Prostate gland (tissue), 2 donors: ENCODE results near the gene EMILIN1. TPM values are rescaled to one million over a fixed set of nuclear protein-coding genes. Genes with fewer than 3 reads are reported as not detected.

Source experiments
- DNase-seq: peaks from one replicate; pipeline ENCODE4 v3.0.0-alpha.2; 2019; ENCODE audit warnings: low spot score
- H3K27ac ChIP-seq, 2 donors: fragments of 200-600 bp; sonication (generic); 2 replicates each; pipeline ENCODE4 v1.5.1; 2017 to 2019
- H3K27me3 ChIP-seq: fragments of 200-600 bp; sonication (generic); replicated peaks from 2 replicates; pipeline ENCODE4 v1.5.1; 2019; ENCODE audit not compliant: insufficient read depth
- H3K36me3 ChIP-seq, 2 donors: fragments of 200-600 bp; sonication (generic); 1 replicate in 1 of 2; 2 replicates in 1 of 2; pipeline versions ENCODE4 v1.5.1 to v1.8.1; 2017 to 2019
- H3K4me1 ChIP-seq: fragments of 200-600 bp; sonication (generic); replicated peaks from 2 replicates; pipeline ENCODE4 v1.5.1; 2019
- H3K4me3 ChIP-seq, 2 donors: fragments of 200-600 bp; sonication (generic); 2 replicates each; pipeline ENCODE4 v1.5.1; 2017 to 2019
- H3K9me3 ChIP-seq: fragments of 200-600 bp; sonication (generic); 2 replicates; pipeline ENCODE4 v1.5.1; 2017
- POLR2A ChIP-seq: fragments of 450-650 bp; IDR thresholded peaks from one replicate; pipeline ENCODE4 v1.6.1; 2016; ENCODE audit warnings: antibody characterized with exemption, mild to moderate bottlenecking
- POLR2AphosphoS5 ChIP-seq: sonication (generic); formaldehyde crosslinking; IDR thresholded peaks from one replicate; pipeline ENCODE4 v1.6.1; 2017; ENCODE audit warnings: antibody characterized with exemption
- WGBS: methylation state at CpG from one replicate; pipeline ENCODE4 v1.1.5; 2018; 5-methylcytosine and 5-hydroxymethylcytosine counted together
- intact Hi-C: fragments of 100-400 bp; cut with DNase I; formaldehyde crosslinking; loops from one replicate; pipeline ENCODE4 v1.14.2; 2022
- total RNA-seq, 2 donors: library from RNA; depleted of rRNA; stranded (reverse); fragments of >200 nt; gene quantifications; one replicate each; pipeline ENCODE4 v1.1.0, GENCODE V29; 2016
- TF ChIP-seq, protein P1 (sequence below), 4 experiments: fragments of 200-600 bp in 2 of 4; fragments of 450-650 bp in 2 of 4; sonication (generic) in 2 of 4; IDR thresholded peaks; 1 replicate in 3 of 4; 2 replicates in 1 of 4; pipeline ENCODE4 v1.5.1; 2016 to 2019; ENCODE audit warnings: antibody characterized with exemption in 4 of 4, mild to moderate bottlenecking in 2 of 4, moderate library complexity in 2 of 4

The EMILIN1 gene
- total RNA-seq, 2 donors from 2014 or later, result 39.8 to 149 TPM

DNA sequence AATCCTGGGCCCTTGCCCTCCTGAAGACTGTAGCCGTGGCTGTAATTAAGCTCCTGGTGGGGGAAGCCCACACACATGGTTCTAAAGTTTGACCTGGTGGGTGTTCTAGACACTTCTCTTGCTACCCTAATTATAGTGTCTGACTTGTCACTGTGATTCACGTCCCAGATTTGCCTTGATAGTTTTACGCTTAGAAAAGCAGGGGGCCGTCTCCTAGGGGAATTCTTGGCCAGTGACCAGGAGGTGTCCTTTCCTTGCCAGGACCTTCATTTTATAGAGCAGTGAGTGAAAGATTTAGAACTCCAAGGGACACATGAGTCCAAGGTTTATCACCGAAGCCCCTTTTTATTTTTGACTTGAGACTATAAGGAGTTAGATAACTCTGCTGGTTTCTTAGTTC, 36.7 kb upstream of the EMILIN1 start:
- 14% methylated on average over 5 of the region's 5 CpGs for WGBS
- Histone ChIP-seq H3K9me3 (no peaks in the 10 kb centered on the region), H3K36me3 (peaks cover 36 to 43% of the 10 kb centered on the region in 2 donors), H3K27ac (no peak overlapping the region), H3K4me3 (no peak overlapping the region), H3K27me3 (no peaks in the 10 kb centered on the region), H3K4me1 (no peaks in the 10 kb centered on the region)
- DNase-seq, result no peak
- TF ChIP-seq POLR2AphosphoS5, result no peak
- no peak for TF ChIP-seq POLR2A
- TF ChIP-seq, protein P1, sequence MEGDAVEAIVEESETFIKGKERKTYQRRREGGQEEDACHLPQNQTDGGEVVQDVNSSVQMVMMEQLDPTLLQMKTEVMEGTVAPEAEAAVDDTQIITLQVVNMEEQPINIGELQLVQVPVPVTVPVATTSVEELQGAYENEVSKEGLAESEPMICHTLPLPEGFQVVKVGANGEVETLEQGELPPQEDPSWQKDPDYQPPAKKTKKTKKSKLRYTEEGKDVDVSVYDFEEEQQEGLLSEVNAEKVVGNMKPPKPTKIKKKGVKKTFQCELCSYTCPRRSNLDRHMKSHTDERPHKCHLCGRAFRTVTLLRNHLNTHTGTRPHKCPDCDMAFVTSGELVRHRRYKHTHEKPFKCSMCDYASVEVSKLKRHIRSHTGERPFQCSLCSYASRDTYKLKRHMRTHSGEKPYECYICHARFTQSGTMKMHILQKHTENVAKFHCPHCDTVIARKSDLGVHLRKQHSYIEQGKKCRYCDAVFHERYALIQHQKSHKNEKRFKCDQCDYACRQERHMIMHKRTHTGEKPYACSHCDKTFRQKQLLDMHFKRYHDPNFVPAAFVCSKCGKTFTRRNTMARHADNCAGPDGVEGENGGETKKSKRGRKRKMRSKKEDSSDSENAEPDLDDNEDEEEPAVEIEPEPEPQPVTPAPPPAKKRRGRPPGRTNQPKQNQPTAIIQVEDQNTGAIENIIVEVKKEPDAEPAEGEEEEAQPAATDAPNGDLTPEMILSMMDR (IDR thresholded peaks at IDR 0.05), result no peak
- intact Hi-C loops, result no loop called here

DNA sequence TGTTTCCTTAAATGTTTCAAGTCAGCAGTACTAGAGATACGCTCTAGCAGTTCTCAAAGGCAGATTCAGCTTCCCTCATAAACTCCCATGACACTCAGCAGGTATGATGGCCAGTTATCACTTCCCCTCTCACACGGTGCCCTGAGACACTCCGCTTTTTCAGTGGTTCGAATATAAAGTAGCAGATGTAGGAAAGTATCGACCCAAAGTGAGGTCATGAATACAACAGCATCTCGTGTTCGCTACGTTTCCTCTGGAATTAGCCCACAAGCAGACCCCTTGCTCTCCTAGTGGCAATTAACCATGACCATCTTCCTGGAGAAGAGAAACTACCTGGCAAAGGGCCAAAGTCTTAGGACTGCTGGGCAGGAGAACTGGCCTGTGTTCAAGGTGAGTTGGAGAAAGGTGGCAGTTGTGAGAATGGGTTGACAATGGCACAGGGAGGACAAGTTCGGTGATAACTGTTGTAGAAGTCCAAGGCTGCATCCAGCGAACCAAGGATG, 36.2 kb upstream of the EMILIN1 start:
- intact Hi-C loops, result no loop called here
- H3K27ac ChIP-seq, result no peak overlapping the region

DNA sequence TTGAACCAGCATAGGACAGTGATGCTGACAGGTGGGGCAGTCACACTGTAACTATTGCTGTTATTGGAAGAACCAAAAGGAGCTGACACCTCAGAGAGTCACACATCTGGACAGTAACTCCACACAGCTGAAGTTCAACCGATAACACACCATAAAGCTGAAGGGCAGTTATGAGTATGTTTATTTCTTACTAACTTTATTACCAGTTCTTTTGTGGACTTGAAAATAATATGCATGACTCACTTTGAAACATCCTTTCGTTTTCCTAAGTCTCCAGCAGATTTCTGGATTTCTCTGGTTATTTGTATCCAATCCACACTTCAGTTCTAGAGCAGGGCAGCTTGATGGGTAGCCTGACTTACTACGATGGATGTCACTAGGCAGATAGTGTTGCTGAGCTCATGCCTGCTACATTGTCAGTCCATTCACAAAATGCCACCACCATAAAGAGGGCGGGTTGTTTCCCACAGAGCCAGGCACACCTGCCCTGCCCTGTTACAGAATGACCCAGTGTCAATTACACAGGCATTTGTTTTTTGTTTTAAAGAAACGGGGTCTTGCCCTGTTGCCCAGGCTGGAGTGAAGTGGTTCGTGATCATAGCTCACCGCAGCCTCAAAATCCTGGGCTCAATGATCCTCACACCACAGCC, 35.3 kb upstream of the EMILIN1 start:
- H3K4me1 ChIP-seq, result no peaks in the 10 kb centered on the region
- intact Hi-C loops, result no loop called here
- no peak overlapping the region for H3K27ac ChIP-seq
- 74% methylated on average over 7 of the region's 7 CpGs for WGBS
- H3K27me3 ChIP-seq, result no peaks in the 10 kb centered on the region
- H3K36me3 ChIP-seq, result peaks cover 22 to 30% of the 10 kb centered on the region in 2 donors
- no peaks in the 10 kb centered on the region for H3K9me3 ChIP-seq
- H3K4me3 ChIP-seq, result no peak overlapping the region
- TF ChIP-seq POLR2AphosphoS5 (no peak), POLR2A (no peak)
- TF ChIP-seq, protein P1 (IDR thresholded peaks at IDR 0.05), result no peak
- DNase-seq, result no peak

More for the DNA sequence above, 36.2 kb upstream of the EMILIN1 start:
- no peaks in the 10 kb centered on the region for H3K9me3 ChIP-seq
- H3K36me3 ChIP-seq, result peaks cover 31 to 39% of the 10 kb centered on the region in 2 donors
- H3K4me3 ChIP-seq, result no peak overlapping the region
- H3K27me3 ChIP-seq, result no peaks in the 10 kb centered on the region
- no peak for DNase-seq
- TF ChIP-seq POLR2AphosphoS5 (no peak), POLR2A (no peak)
- TF ChIP-seq, protein P1 (IDR thresholded peaks at IDR 0.05), result no peak
- H3K4me1 ChIP-seq, result no peaks in the 10 kb centered on the region
- 65% methylated on average over 10 of the region's 10 CpGs for WGBS

DNA sequence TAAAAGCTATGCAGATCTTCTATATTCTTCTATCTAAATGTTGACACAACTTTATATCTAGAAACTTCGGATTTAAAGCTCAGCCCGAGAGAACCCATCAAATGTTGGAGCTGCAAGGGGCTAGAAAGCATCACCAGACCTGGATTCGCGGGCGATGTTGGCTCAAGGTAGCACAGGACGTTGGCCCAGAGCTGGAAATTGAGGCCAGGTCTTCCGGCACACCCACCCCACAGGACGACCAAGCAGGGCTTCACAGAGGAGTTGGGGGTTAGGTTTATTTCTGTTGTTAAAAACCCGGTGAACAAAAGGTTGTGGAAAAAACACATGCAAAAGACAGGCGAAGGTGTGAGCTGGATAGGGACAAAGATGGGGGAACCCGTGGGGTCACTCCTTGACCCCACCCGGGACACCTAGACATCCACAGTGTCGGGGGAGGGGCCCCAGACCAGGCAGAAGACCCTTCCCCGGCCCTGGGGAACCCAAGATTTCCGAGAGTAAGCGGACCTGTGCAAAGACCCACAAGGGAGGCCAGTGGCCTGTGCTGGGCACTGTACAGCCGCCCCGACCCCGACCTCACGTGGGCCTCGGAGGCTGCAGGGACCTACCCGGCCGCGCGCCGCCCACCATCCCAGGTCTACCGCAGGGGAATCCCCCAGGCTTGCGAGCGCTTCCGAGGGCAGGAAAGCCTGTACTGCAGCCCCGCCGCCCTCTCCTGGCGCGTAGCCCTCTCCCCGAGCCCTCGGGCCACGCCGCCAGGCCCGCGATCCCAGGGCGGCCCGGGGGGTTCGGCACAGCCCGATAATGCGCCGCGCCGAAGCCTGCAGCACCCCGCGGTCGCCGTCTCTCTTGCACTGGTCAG, 28.8 kb upstream of the EMILIN1 start:
- WGBS, result 8% methylated on average over 36 of the region's 52 CpGs
- TF ChIP-seq POLR2A (no peak), POLR2AphosphoS5 (no peak)
- TF ChIP-seq, protein P1 (IDR thresholded peaks at IDR 0.05), result no peak
- peak overlapping the region; percentile 85 to 90 for H3K27ac ChIP-seq
- H3K9me3 ChIP-seq, result no peaks in the 10 kb centered on the region
- H3K4me1 ChIP-seq, result peaks cover 6% of the 10 kb centered on the region
- DNase-seq, result peak; percentile 10
- no peaks in the 10 kb centered on the region for H3K36me3 ChIP-seq
- no peaks in the 10 kb centered on the region for H3K27me3 ChIP-seq
- peak overlapping the region; percentile 97 to 98 for H3K4me3 ChIP-seq
- intact Hi-C loops, result loop anchor here (2.0 kb wide), 1 partner anchor 29 kb away; the partner anchor contains the start of gene EMILIN1
